ENCODE measurements around the gene AMN1. TPM values are rescaled to one million over a fixed set of nuclear protein-coding genes. Genes with fewer than 3 reads are reported as not detected.
A peak's percentile ranks its signal among the peaks of the same experiment; 100 is the strongest.
"Not testable (repeated sequence)": the region's sequence is repeated elsewhere in the genome, so short reads cannot be mapped to it uniquely, and the experiment has no call there.

The AMN1 gene
- total RNA-seq, 1 donor from 2014 or later: 2.3 TPM

DNA sequence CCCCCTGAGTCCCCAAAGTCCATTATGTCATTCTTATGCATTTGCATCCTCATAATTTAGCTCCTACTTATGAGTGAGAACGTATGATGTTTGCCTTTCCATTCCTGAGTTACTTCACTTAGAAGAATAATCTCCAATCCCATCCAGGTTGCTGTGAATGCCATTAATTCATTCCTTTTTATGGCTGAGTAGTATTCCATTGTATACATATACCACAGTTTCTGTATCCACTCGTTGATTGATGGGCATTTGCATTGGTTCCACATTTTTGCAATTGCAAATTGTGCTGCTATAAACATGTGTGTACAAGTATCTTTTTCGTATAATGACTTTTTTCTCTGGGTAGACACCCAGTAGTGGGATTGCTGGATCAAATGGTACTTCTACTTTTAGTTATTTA, 38.9 kb downstream of the AMN1 start:
- intact Hi-C loops (cut with micrococcal nuclease): loop anchor here (10.0 kb wide), 1 partner anchor 375 kb away; no protein-coding TSS in a partner anchor

DNA sequence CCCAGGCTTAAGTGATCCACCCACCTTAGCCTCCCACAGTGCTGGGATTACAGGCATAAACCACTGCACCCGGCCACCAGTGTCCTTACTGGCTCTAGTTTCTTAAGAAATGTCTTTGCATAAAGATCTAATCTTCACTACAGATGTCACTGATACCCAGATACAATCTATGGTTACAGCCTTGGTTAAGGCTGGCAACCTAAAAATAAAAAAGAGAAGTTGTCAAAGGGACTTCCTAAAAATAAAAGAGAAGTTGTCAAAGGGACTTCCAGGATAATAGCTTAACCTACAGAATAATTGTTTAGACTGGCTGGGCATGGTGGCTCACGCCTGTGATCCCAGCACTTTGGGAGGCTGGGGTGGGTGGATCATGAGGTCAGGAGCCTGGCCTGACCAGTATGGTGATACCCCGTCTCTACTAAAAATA, 41.7 kb downstream of the AMN1 start:
- no peaks in the 10 kb centered on the region for H3K27me3 Mint-ChIP-seq
- no peak overlapping the region for H3K27ac Mint-ChIP-seq

More for the DNA sequence above, 38.9 kb downstream of the AMN1 start:
- H3K9me3 Mint-ChIP-seq, H3K4me1 Mint-ChIP-seq, H3K27me3 Mint-ChIP-seq, H3K4me3 Mint-ChIP-seq, H3K27ac Mint-ChIP-seq: not testable (repeated sequence)
- H3K36me3 Mint-ChIP-seq (ENCODE audit: low read depth): peaks cover 26% of the 10 kb centered on the region
- peak; percentile 21 for DNase-seq

DNA sequence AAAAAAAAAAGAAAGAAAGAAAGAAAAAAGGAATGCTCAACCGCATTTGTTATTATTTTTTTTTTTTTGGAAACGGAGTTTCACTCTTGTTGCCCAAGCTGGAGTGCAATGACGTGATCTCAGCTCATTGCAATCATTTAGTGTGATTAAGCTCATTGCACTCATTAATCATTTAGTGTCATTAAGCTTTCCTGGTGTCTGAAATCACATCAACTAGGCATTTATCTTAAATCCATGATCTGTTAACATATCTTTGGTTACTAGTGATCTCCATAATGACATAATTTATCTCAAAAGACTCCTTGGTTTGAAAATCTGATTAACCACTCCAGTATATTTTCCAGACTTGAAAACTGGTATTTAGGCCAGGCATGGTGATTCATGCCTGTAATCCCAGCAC, 43.0 kb downstream of the AMN1 start:
- intact Hi-C loops (cut with micrococcal nuclease): loop anchor here (10.0 kb wide), 1 partner anchor 379 kb away; no protein-coding TSS in a partner anchor
- Mint-ChIP-seq H3K36me3 (ENCODE audit: low read depth) (peaks cover 43% of the 10 kb centered on the region), H3K9me3 (peaks cover 9% of the 10 kb centered on the region), H3K27ac (no peak overlapping the region), H3K4me3 (no peak overlapping the region), H3K4me1 (peaks cover 10% of the 10 kb centered on the region), H3K27me3 (no peaks in the 10 kb centered on the region)
- DNase-seq: no peak

More for the DNA sequence above, 41.7 kb downstream of the AMN1 start:
- peaks cover 8% of the 10 kb centered on the region for H3K9me3 Mint-ChIP-seq
- H3K4me3 Mint-ChIP-seq: no peak overlapping the region
- DNase-seq: no peak
- H3K4me1 Mint-ChIP-seq: peaks cover 8% of the 10 kb centered on the region
- H3K36me3 Mint-ChIP-seq (ENCODE audit: low read depth): peaks cover 43% of the 10 kb centered on the region
- intact Hi-C loops (cut with micrococcal nuclease): loop anchor here (10.0 kb wide), 1 partner anchor 378 kb away; no protein-coding TSS in a partner anchor

DNA sequence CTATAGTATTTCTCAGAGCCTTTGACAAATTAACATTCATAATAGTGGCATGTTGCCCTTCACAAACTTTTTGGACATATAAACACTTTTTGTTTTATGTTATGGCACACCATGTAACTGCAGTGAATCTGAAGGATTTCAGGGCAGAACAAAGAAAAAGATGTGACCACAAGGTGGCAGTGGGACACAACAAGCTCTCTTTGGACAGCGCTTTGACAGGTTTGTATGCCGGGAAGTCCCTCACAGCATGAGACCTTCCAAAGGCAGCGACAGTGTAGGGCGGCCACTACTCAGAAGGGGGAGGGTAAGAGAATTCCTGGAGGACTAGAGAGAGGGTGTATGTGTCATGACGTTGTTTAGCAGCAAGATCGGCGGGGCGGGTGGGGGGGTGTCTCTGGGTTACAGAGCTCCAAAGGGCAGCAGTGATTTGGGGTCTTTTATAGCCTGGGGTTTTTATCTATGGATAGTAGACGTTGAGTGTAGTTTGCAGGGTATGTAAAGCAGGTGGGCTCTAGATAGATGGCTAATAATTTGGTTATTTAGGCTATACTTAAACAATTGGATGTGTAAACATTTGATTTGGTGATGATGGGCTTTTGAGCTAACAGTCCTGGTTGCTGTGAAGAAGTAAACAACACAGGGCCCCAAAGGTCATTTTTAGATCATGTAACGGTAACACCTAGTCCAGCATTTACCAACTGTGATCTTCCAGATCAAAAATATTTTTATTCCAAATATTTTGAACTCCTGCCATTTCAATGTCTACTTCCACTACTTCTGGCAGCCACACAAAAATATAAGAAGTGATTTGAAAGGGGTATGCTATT, 46.5 kb downstream of the AMN1 start:
- Mint-ChIP-seq H3K4me3 (no peak overlapping the region), H3K27me3 (no peaks in the 10 kb centered on the region), H3K27ac (peak overlapping the region; percentile 54), H3K9me3 (peaks cover 9% of the 10 kb centered on the region), H3K36me3 (ENCODE audit: low read depth) (peaks cover 35% of the 10 kb centered on the region), H3K4me1 (peaks cover 10% of the 10 kb centered on the region)
- peak; percentile 91 for DNase-seq
- intact Hi-C loops (cut with micrococcal nuclease): loop anchor here (1.0 to 10.0 kb wide), 7 partner anchors 23 to 630 kb away; partner anchors contain the start of genes AMN1, BICD1 and ETFBKMT

DNA sequence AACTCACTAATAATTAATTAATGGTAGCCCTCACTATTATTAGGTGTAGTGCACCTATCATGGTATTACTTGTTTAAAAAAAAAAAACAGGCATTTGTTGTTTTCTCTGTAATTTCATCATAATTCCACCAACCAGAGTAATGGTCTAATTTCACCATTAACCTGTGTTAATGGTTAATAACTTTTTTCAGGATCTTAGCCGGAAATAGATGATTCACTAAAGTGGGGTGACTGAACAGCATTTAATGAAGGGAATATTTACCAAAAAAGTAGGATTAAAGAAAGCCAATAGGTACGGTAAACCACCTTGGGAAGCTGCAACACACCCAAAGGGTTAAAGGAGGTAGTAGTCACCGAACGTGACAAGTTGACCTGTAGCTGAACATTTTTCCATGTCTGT, 56.3 kb downstream of the AMN1 start:
- DNase-seq: no peak
- peaks cover 8% of the 10 kb centered on the region for H3K36me3 Mint-ChIP-seq (ENCODE audit: low read depth)
- H3K9me3 Mint-ChIP-seq: peaks cover 3% of the 10 kb centered on the region
- H3K4me1 Mint-ChIP-seq: no peaks in the 10 kb centered on the region
- no peaks in the 10 kb centered on the region for H3K27me3 Mint-ChIP-seq
- no peak overlapping the region for H3K4me3 Mint-ChIP-seq
- intact Hi-C loops (cut with micrococcal nuclease): no loop called here
- no peak overlapping the region for H3K27ac Mint-ChIP-seq

DNA sequence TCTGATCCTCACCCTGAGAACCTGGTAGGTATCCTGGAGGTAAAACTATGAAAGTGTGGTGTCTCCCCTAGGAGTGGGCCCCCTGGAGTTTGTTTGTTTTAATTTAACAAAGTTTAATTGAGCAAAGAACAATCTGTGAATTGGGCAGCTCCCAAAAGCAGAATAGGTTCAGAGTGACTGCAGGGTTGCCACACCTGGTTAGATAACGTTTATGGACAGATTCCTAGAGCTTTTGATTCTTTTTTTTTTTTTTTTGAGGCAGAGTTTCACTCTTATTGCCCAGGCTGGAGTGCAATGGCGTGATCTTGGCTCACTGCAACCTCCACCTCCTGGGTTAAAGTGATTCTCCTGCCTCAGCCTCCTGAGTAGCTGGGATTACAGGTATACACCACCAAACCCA, 59.2 kb downstream of the AMN1 start:
- H3K4me1 Mint-ChIP-seq; H3K9me3 Mint-ChIP-seq; DNase-seq; H3K4me3 Mint-ChIP-seq; H3K27me3 Mint-ChIP-seq; H3K36me3 Mint-ChIP-seq (ENCODE audit: low read depth); intact Hi-C loops (cut with micrococcal nuclease); H3K27ac Mint-ChIP-seq: not testable (repeated sequence)

DNA sequence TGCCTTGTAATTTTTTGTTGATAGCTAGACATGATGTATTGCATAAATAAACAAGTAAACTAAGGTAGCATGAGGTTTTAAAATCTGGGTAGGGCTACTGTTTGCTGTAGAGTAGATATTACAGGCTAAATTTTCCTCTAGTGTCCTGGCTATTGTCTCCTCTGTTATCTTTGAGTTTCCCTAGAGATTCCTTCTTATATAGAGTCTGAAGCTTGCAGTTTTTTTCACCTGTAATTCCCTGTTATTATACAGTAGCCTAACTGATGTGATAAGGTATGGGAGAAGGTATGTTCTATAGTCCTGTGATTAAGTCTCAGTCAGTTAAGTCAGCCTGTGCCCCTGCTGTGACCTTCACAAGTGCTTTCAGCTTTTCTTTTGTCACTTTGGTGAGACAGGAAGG, 59.8 kb downstream of the AMN1 start:
- no peaks in the 10 kb centered on the region for H3K27me3 Mint-ChIP-seq
- H3K4me3 Mint-ChIP-seq: no peak overlapping the region
- intact Hi-C loops (cut with micrococcal nuclease): no loop called here
- peaks cover 6% of the 10 kb centered on the region for H3K36me3 Mint-ChIP-seq (ENCODE audit: low read depth)
- peaks cover 1% of the 10 kb centered on the region for H3K9me3 Mint-ChIP-seq
- no peak overlapping the region for H3K27ac Mint-ChIP-seq
- no peaks in the 10 kb centered on the region for H3K4me1 Mint-ChIP-seq
- no peak for DNase-seq

DNA sequence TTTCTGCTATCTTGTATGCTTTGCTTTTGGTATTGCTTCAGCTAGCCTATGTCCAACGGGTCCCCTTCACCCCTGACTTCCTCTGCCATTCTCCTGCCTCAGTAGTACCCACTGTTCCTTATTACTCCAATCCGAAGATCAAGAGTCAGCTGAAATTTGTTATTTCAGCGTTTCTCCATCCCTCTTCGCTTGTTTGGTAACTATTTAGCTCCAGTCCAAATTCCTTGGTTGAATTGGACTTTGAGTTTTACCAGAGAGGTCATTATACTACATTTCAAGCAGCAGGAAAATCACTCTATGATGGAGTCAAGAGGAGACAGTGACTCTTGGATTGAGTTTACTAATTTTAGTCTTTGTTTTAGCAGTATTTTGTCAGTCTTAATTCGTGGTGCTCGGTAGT, 64.8 kb downstream of the AMN1 start:
- Mint-ChIP-seq H3K4me1 (peaks cover 11% of the 10 kb centered on the region), H3K27me3 (no peaks in the 10 kb centered on the region), H3K9me3 (peaks cover 3% of the 10 kb centered on the region), H3K36me3 (ENCODE audit: low read depth) (peaks cover 4% of the 10 kb centered on the region), H3K4me3 (no peak overlapping the region), H3K27ac (no peak overlapping the region)
- DNase-seq: no peak
- intact Hi-C loops (cut with micrococcal nuclease): no loop called here

DNA sequence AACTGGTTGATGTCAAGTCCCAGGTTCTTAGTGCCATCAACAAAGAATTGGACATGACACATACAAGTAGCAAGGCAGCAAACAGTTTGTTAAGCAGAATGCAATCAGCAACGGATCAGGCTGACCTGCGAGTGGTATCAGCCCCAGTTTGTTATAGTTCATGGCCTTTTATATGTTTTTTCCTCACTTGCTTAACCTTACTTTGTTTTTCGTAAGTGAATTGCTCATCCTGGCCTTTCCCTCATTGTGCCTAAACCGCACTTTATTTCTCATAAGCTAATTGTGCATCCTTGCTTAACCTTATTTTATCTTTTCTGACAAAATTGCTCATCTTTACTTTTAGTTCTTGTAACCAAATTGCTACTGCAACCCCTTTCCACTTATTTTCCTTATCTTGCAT, 65.2 kb downstream of the AMN1 start:
- no peak for DNase-seq
- no peaks in the 10 kb centered on the region for H3K27me3 Mint-ChIP-seq
- H3K27ac Mint-ChIP-seq: no peak overlapping the region
- peaks cover 12% of the 10 kb centered on the region for H3K4me1 Mint-ChIP-seq
- peaks cover 3% of the 10 kb centered on the region for H3K9me3 Mint-ChIP-seq
- H3K4me3 Mint-ChIP-seq: no peak overlapping the region
- H3K36me3 Mint-ChIP-seq (ENCODE audit: low read depth): peaks cover 2% of the 10 kb centered on the region
- intact Hi-C loops (cut with micrococcal nuclease): no loop called here

DNA sequence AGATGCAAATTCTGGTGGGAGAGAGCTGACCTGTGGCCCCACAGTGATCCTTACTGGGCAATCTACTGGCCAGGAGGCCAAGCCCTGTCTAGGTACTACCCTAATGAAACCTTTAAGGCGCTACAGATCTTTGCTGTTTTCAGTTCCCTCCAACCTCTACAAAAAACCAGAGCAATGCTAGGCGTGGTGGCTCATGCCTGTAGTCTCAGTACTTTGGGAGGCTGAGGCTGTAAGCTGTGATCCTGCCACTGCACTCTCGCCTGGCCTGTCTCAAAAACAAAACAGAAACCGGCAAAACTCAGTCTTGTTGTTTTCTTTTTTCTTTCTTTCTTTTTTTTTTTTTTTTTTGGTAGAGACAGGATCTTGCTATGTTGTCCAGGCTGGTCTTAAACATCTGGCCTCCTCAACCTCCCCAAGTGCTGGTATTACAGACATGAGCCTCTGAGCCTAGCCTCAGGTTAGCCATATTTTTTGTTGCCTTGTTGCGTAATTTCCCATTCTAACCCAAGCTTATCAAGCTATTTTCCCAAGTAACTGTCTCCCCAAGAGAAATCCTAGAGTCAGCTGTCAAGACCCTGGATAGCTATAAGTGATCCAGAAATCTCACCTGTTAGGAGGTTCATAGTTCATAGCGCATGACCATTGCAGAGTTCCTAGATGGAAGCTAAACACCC, 66.5 kb downstream of the AMN1 start:
- H3K4me1 Mint-ChIP-seq: peaks cover 15% of the 10 kb centered on the region
- H3K36me3 Mint-ChIP-seq (ENCODE audit: low read depth): peaks cover 2% of the 10 kb centered on the region
- no peak overlapping the region for H3K4me3 Mint-ChIP-seq
- H3K27ac Mint-ChIP-seq: no peak overlapping the region
- H3K27me3 Mint-ChIP-seq: no peaks in the 10 kb centered on the region
- intact Hi-C loops (cut with micrococcal nuclease): no loop called here
- H3K9me3 Mint-ChIP-seq: peaks cover 3% of the 10 kb centered on the region
- no peak for DNase-seq

DNA sequence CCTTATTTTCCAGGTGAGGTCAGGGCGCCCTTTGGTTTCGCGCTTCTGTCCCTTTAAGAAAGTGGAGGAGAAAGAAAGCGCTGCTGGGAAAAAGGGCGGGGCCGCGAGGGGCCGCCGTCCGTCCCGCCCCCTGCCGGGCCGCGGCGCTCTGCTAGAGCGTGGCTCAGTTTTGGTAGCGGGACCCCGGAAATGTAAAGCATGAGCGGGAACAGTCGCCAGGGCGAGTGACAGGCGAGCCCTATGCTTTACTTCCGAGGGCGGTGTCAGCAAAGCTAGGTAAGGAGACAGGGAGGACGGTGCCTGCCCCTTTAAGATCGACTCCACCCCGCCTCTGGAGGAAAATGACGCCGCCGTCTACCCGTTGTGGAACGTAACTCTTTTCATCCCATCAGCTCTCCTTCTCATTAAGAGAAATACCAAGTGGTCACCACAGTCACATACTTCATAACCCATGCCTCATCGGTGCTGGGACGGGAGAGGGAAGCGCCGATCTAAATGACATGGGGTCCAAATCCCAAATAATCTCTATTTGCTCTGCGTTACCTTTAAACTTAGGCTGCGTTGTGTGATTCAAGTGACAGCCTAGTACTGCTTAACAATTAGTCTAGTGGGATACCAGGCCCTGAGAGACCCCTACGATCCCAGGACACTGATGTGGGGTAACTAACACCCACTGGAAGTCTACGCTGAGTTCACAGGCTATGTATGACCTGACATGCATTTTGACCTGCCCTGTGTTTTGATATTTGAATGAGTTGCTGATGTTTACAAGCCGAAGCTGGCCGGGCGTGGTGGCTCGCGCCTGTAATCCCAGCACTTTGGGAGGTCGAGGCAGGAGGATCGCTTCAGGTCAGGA, 69.5 kb downstream of the AMN1 start, which contains the start of gene ETFBKMT:
ETFBKMT (plus strand) TSS at position 602 of the 856 bp plus-strand sequence. CDS start 2,266 bp downstream, outside the sequence.
- H3K27me3 Mint-ChIP-seq: no peaks in the 10 kb centered on the region
- peaks cover 15% of the 10 kb centered on the region for H3K4me1 Mint-ChIP-seq
- DNase-seq: peak; percentile 98
- peaks cover 2% of the 10 kb centered on the region for H3K36me3 Mint-ChIP-seq (ENCODE audit: low read depth)
- H3K4me3 Mint-ChIP-seq: peak within 1 kb of the TSS; percentile 93
- intact Hi-C loops (cut with micrococcal nuclease): loop anchor here (1.0 to 10.0 kb wide), 11 partner anchors 23 to 1096 kb away; partner anchors contain the start of genes AMN1, BICD1, RESF1 and SINHCAF
- peak within 1 kb of the TSS; percentile 99 for H3K27ac Mint-ChIP-seq
- peaks cover 3% of the 10 kb centered on the region for H3K9me3 Mint-ChIP-seq

DNA sequence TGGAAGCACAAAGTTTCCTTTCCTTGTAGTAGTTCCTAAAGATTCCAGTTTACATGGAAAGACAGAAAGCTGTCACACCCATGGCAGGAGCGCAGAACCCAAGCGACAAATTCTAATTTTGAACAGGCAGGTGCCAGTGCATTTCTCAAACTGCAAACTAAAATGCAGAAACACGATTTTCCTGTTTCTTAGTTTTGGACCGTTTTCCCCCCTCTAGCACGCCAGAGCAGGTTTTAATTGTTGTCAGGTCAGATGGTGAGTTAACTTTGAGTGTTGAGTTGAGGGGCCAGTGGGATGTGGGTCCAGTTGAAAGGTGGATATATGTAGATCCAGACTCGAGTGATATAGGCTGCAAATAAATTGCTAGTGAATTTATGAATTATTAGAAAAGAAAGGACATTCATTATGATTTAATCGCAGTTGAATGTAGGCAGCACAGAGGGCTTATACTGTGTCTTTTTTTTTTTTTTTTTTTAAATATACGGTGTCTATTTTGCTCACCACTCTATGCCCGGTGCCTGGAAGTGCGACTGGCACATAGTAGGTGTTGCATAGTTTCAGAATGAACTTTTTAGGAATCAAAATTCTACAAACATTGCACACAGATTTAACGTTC, 70.2 kb downstream of the AMN1 start:
- Mint-ChIP-seq H3K9me3 (no peaks in the 10 kb centered on the region), H3K36me3 (ENCODE audit: low read depth) (no peaks in the 10 kb centered on the region), H3K27me3 (no peaks in the 10 kb centered on the region), H3K27ac (peak overlapping the region; percentile 99), H3K4me3 (peak overlapping the region; percentile 93), H3K4me1 (peaks cover 15% of the 10 kb centered on the region)
- intact Hi-C loops (cut with micrococcal nuclease): loop anchor here (1.0 to 10.0 kb wide), 11 partner anchors 24 to 1097 kb away; partner anchors contain the start of genes AMN1, BICD1, RESF1 and SINHCAF
- DNase-seq: no peak

DNA sequence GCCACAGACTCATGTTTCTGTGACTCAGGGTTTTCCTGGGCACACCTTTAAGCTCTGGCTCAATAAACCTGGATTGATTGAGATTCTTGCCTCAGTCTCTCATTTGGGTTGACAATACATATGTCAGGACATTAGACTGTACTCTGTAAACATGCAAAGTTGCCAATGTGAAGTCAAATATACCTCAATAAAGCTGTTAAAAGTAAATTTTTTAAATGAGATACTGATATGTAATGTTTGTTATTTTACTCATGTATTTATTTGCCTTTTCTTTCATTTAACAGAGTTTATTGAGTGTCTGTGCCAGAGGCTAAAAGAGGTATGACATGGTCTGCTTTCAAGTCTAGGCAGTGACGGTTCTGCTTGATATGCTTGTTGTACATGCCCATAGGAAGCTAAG, 73.0 kb downstream of the AMN1 start:
- Mint-ChIP-seq H3K4me3 (no peak overlapping the region), H3K36me3 (ENCODE audit: low read depth) (no peaks in the 10 kb centered on the region)
- intact Hi-C loops (cut with micrococcal nuclease): loop anchor here (10.0 kb wide), 2 partner anchors 239 to 929 kb away; no protein-coding TSS in a partner anchor

More for the DNA sequence above, 73.0 kb downstream of the AMN1 start:
- Mint-ChIP-seq H3K4me1 (peaks cover 21% of the 10 kb centered on the region), H3K27ac (no peak overlapping the region), H3K27me3 (no peaks in the 10 kb centered on the region), H3K9me3 (no peaks in the 10 kb centered on the region)
- no peak for DNase-seq
